NCI-H2029 (cell line): ENCODE measurements around the gene EHBP1.
A peak's percentile ranks its signal among the peaks of the same experiment; 100 is the strongest.
"Not testable (repeated sequence)": the region's sequence is repeated elsewhere in the genome, so short reads cannot be mapped to it uniquely, and the experiment has no call there.

Experiments
- DNase-seq: peaks from one replicate; lab custom pipeline; 2025; lab: John Stamatoyannopoulos, UW

EHBP1 gene

DNA sequence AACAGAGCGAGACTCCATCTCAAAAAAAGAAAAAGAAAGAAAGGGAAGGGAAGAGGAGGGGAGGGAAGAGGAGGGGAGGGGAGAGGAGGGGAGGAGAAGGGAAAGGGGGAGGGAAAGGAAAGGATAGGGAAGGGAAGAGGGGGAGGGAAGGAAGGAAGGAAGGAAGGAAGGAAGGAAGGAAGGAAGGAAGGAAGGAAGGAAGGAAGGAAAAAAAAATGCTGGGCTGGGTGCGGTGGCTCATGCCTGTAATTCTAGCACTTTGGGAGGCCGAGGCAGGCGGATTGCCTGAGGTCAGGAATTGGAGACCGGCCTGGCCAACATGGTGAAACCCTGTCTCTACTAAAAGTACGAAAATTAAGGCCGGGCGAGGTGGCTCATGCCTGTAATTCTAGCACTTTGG, 314.2 kb downstream of the EHBP1 start:
- not testable (repeated sequence) for DNase-seq

DNA sequence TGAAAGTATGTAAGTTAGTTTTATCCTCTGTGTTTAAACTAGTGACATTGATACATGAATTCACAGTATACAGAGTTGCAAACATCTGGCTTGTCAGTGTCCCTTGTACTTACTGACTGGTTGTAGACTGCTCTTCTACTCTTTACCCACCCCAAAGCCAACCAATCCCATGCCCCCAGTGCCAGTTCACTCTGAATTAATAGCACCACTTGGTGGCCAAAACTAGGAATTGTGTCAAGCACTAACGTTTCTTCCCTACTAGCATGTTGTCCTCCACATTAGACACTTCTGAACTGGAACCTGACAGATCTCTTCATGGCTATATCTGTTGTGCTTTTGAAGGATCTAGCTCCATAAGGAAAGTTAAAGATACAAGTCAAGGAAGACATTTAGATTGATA, 317.9 kb downstream of the EHBP1 start:
- no peak for DNase-seq

DNA sequence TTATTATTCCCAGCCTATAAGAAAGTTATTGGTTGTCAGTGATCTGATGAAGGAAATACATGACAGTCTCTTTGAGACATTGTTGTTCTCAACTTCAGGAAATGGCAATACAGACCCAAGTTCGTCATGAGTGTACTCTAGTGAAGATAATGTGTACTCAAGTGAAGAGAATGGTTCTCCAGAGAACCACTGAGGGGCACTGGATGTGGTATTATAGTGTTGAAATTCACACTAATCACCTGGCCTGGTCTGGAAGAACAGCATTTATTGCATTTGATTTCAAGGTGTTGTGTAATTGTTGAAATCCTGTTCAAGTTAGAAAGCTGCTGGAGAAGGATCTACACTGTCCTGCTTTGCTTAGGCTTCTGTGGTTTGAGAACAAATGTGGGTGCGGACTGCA, 321.7 kb downstream of the EHBP1 start:
- no peak for DNase-seq

DNA sequence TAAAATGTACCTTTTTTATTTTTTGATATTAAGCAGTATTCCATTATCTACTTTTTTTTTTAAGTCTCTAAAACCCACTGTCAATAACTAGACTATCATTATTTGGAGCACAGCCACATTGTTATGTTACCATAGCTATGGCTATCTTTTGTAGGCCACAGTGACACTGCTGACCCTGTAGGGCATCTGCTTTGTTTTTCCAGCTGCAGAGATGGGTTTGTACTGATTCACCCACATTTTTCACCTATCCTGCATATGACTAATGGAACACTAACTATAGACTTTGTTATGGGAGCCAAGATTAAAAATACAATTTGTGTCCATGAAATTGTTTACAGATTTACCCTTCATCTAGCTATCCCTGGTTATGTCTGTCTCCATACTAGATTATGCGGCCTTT, 323.5 kb downstream of the EHBP1 start:
- DNase-seq = no peak

DNA sequence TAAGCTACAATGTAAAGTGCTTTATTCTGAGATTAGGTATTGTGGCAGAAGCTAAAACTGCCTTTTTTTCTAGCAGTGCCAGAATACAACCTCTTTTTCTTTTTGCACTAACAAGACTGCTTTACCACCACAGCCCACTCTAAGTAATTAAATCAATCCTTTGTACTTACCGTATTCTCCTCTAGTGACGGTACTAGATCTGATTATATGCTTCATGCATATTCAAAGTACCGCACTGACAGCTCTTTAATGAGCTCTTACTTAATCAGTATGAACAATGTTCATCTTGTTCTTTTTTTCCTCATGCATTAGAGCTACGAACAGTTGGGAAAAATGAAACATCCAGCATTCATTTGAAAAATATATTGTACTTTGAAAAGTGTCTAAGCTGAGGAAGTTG, 329.0 kb downstream of the EHBP1 start:
- DNase-seq = no peak

DNA sequence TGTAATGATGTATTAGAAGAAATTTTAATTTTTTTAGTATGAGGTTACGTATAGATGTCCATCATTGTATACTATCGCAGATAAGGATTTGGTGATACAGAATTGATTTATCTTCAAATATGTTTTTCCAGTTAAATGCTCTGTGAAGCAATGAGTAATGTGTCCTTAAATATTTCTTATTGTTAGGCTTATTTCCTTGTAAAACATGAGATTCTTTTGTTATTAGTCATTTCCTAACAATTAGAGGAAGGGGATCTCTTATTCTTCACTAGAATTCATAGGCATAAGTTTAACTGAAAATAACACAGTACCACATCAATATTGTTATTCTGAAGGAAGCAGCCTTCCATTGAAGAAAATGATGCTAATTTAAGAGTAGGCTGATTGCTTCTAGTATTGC, 329.7 kb downstream of the EHBP1 start:
- no peak for DNase-seq

DNA sequence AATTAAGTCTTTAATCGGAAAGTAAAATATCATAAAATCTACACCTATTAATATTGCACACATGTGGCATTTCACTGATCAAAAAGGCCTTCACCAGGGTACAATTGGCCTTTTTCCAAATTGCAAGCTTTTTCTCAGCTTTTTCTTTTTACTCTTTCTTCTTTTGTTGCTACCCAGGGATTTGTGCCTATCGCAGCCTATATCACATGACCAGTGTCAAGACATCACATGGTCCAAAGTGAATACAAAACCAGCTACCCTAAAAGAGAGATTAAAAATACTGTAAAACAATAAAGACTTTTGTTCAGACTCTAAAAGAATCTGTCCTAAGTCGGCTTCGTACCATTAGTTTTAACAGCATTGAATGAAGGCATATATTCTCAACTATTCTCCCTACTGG, 330.1 kb downstream of the EHBP1 start:
- DNase-seq = no peak

DNA sequence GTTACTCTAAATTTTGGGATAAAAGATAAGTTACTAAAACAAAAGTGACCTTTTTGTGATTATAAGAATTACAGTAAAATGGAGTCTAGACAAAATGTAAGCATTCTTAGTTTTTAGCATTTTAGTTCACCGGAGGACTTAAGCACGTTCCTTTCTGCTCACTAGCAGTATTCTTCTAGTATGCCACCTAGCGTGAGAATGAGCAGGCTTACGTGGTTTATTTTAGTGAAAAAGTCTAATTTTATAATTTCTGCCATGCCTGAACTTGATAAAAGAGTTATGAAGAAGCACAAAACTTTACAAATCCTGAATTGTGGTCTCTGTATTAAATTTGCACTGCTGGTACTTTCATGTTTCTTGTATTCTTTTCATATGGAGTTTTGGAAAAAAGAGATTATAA, 332.5 kb downstream of the EHBP1 start:
- DNase-seq = no peak

DNA sequence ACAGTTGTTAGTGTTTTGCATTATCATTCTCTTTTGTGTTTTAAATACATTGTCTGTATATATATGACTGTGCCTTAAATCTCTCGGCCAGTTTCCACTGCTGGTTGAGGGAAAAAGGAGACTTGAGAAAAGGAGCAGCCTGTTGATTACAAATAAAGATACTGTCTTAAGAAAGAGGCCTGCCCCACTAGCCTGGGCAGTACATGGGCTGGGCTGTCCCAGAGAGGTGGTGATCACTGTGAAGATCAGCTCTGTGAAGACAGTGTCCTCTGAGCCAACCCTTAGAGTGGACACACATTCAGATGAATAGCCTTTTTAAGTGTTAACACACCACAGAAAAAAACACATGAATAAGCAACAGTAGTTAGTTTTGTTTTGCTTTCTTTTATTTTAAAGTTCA, 335.1 kb downstream of the EHBP1 start:
- no peak for DNase-seq

DNA sequence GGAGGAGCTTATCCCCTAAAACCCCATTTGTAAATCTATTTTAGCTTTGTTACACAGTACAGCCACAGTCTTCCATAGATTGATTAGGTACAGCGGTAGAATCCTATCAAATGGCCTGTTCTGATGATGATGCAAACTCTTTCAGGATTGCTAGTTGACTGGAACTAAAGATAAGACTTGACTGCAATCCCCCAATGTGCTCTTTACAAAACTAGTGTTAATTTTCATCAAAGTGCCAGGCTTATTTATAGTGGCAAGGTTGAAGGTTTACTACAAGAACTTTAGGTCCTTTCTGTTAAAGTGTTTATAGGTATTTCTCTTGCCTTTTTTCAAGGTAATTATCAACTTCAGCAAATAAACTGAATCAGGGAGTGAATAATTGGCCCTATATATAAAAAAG, 336.1 kb downstream of the EHBP1 start:
- DNase-seq = no peak

DNA sequence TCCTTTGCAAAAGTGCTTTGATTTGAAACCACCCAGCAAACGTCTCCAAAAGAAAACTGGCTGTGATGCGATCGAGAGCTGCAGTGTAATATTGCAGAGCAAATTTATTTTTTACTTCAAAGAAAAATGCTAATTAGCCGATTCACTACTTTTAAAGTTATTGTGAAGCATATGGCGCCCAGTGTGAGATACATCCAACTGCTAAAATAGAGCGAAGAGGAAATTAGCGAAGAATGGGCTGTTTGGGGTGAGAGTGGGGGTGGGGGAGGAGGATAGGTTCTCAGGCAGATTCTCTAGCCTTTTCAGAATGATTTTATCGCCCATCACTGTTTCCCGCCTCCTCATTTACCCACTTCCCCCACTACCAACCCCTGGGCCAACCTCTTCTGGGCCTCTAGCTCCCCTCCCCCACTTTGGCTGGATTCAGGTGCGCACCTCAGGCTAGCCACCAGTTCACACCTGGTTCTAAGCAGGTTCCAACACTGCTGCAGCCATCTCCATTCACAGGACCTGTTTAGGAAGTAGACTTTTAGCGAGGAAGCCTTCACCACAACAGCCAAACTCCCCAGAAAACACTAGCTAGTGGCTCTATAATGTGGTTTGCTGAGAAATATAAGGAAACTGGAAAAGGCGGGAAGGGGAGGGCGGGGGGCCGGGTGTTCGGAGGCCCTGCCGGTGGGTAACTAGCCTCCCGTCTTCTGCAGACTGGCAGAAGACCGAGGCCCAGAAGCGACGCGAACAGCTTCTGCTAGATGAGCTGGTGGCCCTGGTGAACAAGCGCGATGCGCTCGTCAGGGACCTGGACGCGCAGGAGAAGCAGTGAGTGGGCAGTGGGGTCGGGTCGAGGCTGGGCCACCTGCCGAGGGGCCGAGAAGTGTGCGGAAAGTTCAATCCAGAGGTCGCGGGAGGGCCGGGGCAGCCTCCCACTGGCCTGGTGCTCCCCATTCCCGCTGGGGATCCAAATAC, 339.1 kb downstream of the EHBP1 start:
- DNase-seq = no peak

DNA sequence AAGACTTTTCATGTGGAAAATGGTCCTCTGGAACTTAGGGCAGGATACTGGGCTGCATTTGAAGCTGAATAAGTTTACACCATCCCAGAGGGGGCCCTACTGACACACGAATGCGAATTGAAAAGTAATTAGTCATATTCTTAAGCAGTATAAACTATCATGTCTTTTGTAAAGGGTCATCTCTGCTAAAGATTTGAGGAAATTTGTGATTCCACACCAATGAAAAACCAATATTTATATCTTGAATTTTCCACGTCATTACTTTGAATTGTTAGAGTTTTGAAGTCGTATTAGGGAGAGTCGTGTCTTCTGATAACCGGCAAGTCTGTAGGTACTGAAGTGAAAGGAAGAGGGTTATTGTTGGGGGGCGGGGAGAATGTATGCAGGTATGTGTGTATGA, 341.0 kb downstream of the EHBP1 start:
- DNase-seq = no peak

DNA sequence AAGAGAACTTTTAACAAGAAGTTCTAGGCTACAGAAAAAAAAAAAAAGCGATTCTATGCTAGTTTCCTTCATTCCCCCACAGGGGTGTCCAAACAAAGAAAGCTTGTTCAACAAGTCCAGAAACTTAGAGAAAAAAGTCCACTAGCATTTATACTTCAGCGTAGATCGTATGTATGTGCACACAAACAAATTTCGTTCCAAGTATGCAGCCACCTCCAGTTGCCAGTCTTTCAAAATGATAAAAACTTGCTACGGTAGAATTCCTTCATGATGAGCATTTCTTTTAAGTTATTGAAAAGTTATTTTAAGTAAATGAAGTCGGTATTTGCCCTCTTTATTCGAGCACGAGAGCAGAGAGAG, 341.4 kb downstream of the EHBP1 start:
- no peak for DNase-seq

DNA sequence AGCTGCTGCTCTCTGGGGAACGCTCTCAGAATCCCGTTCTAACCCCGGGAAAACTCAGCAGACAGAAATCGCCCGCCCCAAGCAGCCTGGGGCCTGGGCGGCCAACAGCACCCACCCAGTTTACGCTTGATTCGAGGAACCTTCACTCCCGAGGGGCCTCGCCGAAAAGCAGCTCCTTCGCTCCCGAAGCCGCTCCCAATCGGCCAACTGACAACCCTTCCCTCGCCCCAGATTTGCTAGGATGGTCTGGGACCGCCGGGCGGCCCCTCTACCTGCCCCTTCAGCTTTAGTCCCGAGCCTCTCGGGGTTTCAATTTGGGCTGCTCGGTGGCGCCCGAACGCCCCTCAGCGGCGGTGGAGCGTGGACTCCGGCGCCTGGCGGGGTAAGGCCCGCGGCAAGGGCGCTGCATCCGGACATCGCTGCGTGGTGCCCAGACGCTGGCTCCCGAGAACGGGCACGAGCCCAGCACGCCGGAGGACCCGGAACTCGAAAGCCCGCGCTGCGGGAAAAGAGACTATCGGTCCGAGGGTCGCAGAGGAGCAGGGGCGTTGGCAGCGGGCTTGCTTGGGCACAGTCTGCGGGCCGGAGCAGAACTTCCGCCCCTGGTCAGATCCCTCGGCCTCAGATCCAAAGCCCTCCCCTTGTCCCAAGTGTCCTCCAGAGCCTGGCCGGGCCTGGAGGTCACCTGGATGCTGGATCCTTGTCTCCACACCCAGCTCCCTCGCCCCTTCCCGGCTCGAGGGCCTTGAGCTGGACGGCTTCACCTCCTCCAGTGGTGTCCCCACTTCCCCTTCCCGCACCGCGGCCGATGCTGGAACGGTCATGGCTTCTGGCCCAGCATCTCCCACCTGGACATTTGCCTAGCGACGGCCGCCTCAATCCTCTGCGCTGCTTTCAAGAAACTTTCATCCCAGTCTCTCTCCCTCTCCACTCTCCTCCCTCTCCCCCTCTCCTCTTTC, 342.1 kb downstream of the EHBP1 start:
- DNase-seq = no peak

DNA sequence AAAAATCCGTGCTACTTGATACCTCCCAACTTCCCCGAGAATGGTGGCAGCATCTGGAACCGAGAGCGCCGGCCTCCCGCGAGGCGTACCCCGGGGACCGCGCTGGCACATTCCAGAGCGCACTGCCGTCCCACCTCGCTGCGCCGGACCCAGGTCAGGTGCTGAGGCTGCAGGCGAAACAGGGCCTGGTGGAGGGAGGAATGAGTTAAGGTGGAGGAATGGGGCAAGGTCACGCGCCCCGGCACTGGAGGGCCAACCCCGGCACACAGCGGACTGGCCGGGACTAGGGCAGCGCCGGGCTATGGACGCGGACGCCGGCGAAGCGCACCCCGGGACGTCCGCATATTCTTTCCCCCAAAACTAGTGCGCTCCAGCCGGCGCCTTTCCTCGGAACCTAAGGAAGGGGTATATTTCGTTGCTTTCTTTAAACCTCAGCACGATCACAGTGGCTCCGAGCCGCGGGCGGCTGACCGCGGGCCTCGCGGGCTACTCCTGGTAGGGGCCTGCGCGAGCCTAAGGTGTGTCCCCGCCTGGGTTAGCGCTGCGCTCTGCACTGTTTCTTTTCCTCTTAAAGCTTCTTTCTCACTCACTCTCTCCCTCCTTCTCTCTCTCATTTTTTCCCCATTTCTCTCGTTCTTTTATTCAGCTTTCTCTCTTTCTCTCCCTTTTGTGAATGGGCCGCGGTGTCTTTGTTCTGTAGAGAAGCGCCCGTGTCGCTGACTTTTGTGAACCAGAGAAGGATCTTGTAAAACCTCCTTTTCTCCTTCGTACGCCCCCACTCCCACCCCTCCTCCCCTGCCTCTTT, 343.1 kb downstream of the EHBP1 start:
- DNase-seq = no peak

DNA sequence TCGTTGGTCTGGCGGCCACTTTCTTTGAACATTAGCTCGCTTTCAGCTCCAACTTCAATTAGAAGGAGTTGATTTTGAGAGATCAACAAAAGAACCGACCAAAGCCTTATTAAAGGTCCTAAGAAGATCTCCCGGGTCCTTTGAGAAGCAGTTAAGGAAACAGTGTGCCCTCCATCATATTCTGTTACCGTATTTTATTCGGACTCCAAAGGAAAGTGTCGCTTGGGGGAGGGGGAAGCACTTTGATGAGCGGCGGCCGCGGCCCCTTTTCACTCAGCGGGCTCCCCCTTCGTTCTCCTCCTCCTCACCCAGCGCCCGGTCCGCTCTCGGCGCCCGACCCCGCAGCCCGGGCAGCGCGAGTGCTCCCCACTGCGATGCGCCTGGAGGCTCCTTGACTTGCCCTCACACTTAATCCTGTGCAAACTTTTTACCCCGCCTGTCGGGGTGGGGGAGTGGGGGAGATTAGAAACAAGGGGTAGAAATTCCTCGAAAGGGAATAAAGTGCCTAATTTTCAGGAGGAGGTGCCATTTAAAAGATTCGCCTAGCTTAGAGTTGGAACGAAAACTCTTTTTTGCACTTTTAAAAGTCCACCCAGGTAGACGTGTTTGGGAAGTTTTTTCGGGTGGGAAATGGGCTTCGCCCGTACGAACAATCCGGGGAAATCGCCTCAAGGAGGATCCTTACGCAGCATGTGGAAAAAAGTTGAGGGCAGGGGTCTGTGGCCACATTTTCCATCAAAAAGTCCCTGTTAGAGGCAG, 343.9 kb downstream of the EHBP1 start:
- DNase-seq = no peak

DNA sequence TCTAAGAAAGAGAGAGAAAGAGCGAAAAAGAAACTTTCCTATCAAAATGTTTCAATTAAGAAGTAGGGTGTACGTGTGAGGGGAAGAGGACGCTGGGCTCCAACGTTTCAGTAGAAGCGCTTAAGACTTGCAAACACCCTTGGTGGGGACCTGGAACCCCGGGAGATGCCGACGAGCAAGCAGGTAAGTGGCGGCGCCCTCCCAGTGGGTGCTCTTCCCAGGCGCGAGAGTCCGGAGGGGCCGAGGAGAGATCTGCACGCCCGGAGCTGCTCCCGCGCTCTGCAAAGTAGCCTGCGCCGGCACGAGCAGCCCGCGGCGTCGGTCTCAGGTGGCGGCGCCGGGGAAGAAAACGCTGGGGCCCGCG, 344.4 kb downstream of the EHBP1 start:
- DNase-seq = no peak

DNA sequence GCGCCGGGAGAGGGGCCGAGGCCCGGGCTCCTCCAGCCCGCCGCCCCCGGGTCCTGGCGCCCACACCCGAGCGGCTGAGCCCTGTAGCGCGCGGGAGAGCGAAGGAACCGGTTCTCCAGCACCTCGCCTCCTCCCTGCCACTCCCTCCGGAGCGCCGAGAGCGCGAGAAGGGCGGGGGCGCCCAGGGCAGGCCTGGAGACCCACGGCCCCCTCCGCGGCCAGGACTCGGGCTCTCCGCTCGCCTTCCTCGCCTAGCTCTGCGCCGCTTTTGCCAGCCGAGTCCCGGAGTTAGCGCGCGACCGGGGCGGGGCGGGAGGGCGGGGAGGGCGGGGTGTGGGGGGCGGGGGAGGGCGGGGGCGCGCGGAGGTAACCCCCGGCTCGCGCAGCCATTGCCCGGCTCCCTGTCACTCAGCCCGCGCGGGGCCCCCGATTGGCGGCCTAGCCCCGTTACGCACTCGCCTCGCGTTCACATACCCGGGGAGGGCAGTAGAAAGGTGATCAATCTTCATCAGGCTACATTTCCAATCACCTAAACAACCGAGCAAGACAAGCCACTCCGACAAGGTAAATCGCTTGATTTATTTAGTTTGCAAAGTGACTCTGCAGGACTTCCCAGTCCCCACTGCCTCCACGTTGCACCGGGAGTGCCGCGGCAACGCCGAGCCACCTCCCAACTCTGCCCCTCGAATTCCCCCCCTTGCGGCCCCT, 345.0 kb downstream of the EHBP1 start, which contains the start of gene OTX1:
OTX1 (plus strand) TSS at position 497 of the 708 bp plus-strand sequence. CDS start 2,161 bp downstream, outside the sequence.
- peak; percentile 58 for DNase-seq

DNA sequence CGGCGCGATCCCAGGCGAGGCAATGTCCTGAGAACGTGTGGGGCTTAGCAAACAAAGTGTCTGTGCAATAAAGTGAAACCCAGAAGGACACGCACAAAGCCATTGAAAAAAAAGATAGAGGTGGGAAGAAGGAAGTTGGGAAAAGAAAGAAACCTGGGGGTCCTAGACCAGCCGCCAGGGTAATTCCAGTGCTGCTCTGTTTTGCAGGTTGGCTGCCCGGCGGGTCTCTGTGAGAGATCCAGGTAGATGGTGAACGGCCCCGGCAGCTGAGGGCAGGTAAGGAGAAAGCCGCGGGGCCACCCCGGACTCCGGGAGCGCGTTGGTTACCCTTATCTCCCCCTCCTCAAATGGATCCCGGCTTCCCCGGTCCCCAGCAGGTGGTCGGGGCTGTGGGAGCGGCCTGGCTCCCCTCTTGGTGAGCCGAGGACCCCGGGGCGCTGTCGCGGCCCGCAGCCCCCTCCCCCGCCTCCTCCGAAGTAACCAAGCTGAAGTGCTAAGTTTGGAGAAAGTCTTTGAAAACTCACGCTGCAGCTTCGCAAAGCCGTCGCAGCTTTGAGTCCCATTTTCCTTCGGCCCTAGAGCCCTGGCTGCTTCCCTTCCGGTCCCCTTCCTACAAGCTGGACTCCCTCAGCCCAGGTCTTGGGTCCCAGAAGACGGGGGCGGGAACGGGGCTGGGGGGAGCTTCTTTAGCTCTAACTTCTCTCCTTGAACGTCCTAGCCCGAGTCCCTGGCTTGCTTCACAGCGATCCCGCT, 345.7 kb downstream of the EHBP1 start:
- no peak for DNase-seq

DNA sequence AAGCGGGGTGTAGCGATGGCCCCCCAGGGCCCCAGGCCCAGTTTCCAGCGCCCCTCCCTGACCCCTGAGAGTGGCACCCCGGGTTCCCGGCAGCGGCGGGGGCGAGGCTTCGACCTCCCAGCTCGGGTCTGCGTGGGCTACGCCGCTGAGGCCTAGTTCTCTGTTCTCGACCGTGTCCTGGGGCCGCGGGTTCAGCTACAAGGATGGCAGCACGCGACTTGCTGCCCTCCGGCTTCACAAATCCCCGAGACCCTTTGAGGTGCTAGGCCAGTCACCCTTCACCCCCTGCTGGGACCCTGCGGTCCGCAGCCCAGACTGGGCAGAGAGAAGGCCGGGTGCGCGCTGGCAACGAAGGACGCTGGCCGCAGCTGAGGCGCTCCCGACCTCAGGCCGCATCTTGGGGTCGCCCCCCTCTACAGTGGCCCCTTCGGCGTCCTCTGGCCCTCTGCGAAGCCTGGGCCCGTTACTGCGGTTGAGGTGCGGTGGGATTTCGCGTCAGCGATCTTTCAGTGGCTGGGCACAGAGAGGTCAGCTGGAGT, 346.4 kb downstream of the EHBP1 start:
- DNase-seq = no peak
